GM19238 (cell line): Measurements from ENCODE around the gene SYTL5.

Source experiments
- DNase-seq: peaks from one replicate; pipeline ENCODE4 v3.0.0; 2011; ENCODE audit warnings: low spot score; ENCODE audit not compliant: insufficient read length

The SYTL5 gene

GRCh38 chrX:38087594-38087993, 81.2 kb downstream of the SYTL5 start:
- no peak for DNase-seq

GRCh38 chrX:38089173-38089982, 83.0 kb downstream of the SYTL5 start:
- no peak for DNase-seq

GRCh38 chrX:38095971-38096529, 89.7 kb downstream of the SYTL5 start:
- no peak for DNase-seq

- no peak for DNase-seq
These were observed 93.3 kb downstream of the SYTL5 start for GRCh38 chrX:38099688-38100087.

GRCh38 chrX:38102240-38102639, 95.9 kb downstream of the SYTL5 start:
- no peak for DNase-seq

GRCh38 chrX:38102875-38103274, 96.5 kb downstream of the SYTL5 start:
- no peak for DNase-seq

- no peak for DNase-seq
These were observed 97.8 kb downstream of the SYTL5 start for GRCh38 chrX:38103857-38104812.

GRCh38 chrX:38105216-38105725, 98.9 kb downstream of the SYTL5 start:
- no peak for DNase-seq

GRCh38 chrX:38106991-38107655, 100.8 kb downstream of the SYTL5 start:
- DNase-seq = no peak

- no peak for DNase-seq
These were observed 102.0 kb downstream of the SYTL5 start for GRCh38 chrX:38108364-38108763.

- no peak for DNase-seq
These were observed 102.9 kb downstream of the SYTL5 start for GRCh38 chrX:38109042-38109898.

- no peak for DNase-seq
These were observed 103.9 kb downstream of the SYTL5 start for GRCh38 chrX:38110231-38110630.

GRCh38 chrX:38111196-38111595, 104.8 kb downstream of the SYTL5 start:
- DNase-seq = no peak

- DNase-seq = no peak
These were observed 106.2 kb downstream of the SYTL5 start for GRCh38 chrX:38112566-38112965.

- no peak for DNase-seq
These were observed 110.4 kb downstream of the SYTL5 start for GRCh38 chrX:38116706-38117105.

GRCh38 chrX:38117485-38117884, 111.1 kb downstream of the SYTL5 start:
- no peak for DNase-seq

- no peak for DNase-seq
These were observed 117.6 kb downstream of the SYTL5 start for GRCh38 chrX:38124000-38124399.

GRCh38 chrX:38126179-38126578, 119.8 kb downstream of the SYTL5 start:
- no peak for DNase-seq

- DNase-seq = no peak
These were observed 121.6 kb downstream of the SYTL5 start for GRCh38 chrX:38127961-38128360.

GRCh38 chrX:38129366-38129765, 123.0 kb downstream of the SYTL5 start:
- DNase-seq = no peak
